Activated naive CD4-positive, alpha-beta T cell treated with anti-CD3 and anti-CD28 coated beads, Interleukin-2, amount 50 U/mL, for 24 hours (primary cell): Measurements from ENCODE around the gene MAST2.

Experiments used
- H3K27ac Mint-ChIP-seq: one replicate; pipeline ENCODE4 v1.8.0; 2021; ENCODE audit warnings: mild to moderate bottlenecking, mixed read lengths
- H3K27me3 Mint-ChIP-seq: one replicate; pipeline ENCODE4 v1.8.0; 2021; ENCODE audit warnings: mixed read lengths
- H3K36me3 Mint-ChIP-seq: one replicate; pipeline ENCODE4 v1.8.0; 2021; ENCODE audit warnings: mixed read lengths
- H3K4me1 Mint-ChIP-seq: one replicate; pipeline ENCODE4 v1.8.0; 2021; ENCODE audit warnings: mixed read lengths
- H3K4me3 Mint-ChIP-seq: one replicate; pipeline ENCODE4 v1.8.0; 2021; ENCODE audit warnings: mild to moderate bottlenecking, mixed read lengths
- H3K9me3 Mint-ChIP-seq: one replicate; pipeline ENCODE4 v1.8.0; 2021; ENCODE audit warnings: mixed read lengths

Gene MAST2

GRCh38 chr1:45803299-45803780 is at the start of gene MAST2:
Gene MAST2 (plus strand): TSS chr1:45803612. CDS start chr1:45803896, 284 bp downstream.
- Mint-ChIP-seq H3K9me3 (no peaks in the 10 kb centered on the region), H3K4me1 (peaks cover 32% of the 10 kb centered on the region), H3K4me3 (peak within 1 kb of the TSS; percentile 95), H3K27me3 (no peaks in the 10 kb centered on the region), H3K27ac (peak within 1 kb of the TSS; percentile 66), H3K36me3 (no peaks in the 10 kb centered on the region)

- Mint-ChIP-seq H3K36me3 (peaks cover 1% of the 10 kb centered on the region), H3K27ac (no peak overlapping the region), H3K27me3 (no peaks in the 10 kb centered on the region), H3K4me3 (no peak overlapping the region), H3K9me3 (no peaks in the 10 kb centered on the region), H3K4me1 (peaks cover 7% of the 10 kb centered on the region)
Observed at GRCh38 chr1:45755697-45756096, 47.7 kb upstream of the MAST2 start.

- H3K9me3 Mint-ChIP-seq = no peaks in the 10 kb centered on the region
- no peak overlapping the region for H3K27ac Mint-ChIP-seq
- H3K27me3 Mint-ChIP-seq = no peaks in the 10 kb centered on the region
- no peaks in the 10 kb centered on the region for H3K36me3 Mint-ChIP-seq
- H3K4me3 Mint-ChIP-seq = no peak overlapping the region
- no peaks in the 10 kb centered on the region for H3K4me1 Mint-ChIP-seq
Observed at GRCh38 chr1:45762291-45762690, 41.1 kb upstream of the MAST2 start.

- Mint-ChIP-seq H3K36me3 (no peaks in the 10 kb centered on the region), H3K27me3 (no peaks in the 10 kb centered on the region), H3K4me1 (no peaks in the 10 kb centered on the region), H3K4me3 (no peak overlapping the region), H3K9me3 (no peaks in the 10 kb centered on the region), H3K27ac (no peak overlapping the region)
Observed at GRCh38 chr1:45765999-45766792, 37.2 kb upstream of the MAST2 start.

GRCh38 chr1:45767035-45767434 is 36.4 kb upstream of the MAST2 start:
- Mint-ChIP-seq H3K27me3 (no peaks in the 10 kb centered on the region), H3K9me3 (no peaks in the 10 kb centered on the region), H3K4me3 (no peak overlapping the region), H3K36me3 (no peaks in the 10 kb centered on the region), H3K4me1 (no peaks in the 10 kb centered on the region), H3K27ac (no peak overlapping the region)

- H3K27ac Mint-ChIP-seq = no peak overlapping the region
Observed at GRCh38 chr1:45769261-45769932, 34.0 kb upstream of the MAST2 start.

GRCh38 chr1:45772971-45773370 is 30.4 kb upstream of the MAST2 start:
- no peak overlapping the region for H3K27ac Mint-ChIP-seq
- no peak overlapping the region for H3K4me3 Mint-ChIP-seq
- no peaks in the 10 kb centered on the region for H3K27me3 Mint-ChIP-seq
- no peaks in the 10 kb centered on the region for H3K36me3 Mint-ChIP-seq
- no peaks in the 10 kb centered on the region for H3K9me3 Mint-ChIP-seq
- H3K4me1 Mint-ChIP-seq = no peaks in the 10 kb centered on the region

More at GRCh38 chr1:45769261-45769932, 34.0 kb upstream of the MAST2 start:
- H3K27me3 Mint-ChIP-seq = no peaks in the 10 kb centered on the region
- no peaks in the 10 kb centered on the region for H3K9me3 Mint-ChIP-seq
- no peaks in the 10 kb centered on the region for H3K4me1 Mint-ChIP-seq
- H3K4me3 Mint-ChIP-seq = no peak overlapping the region
- no peaks in the 10 kb centered on the region for H3K36me3 Mint-ChIP-seq

GRCh38 chr1:45775794-45776193 is 27.6 kb upstream of the MAST2 start:
- no peak overlapping the region for H3K27ac Mint-ChIP-seq
- no peaks in the 10 kb centered on the region for H3K36me3 Mint-ChIP-seq
- H3K9me3 Mint-ChIP-seq = no peaks in the 10 kb centered on the region
- no peak overlapping the region for H3K4me3 Mint-ChIP-seq
- no peaks in the 10 kb centered on the region for H3K27me3 Mint-ChIP-seq
- H3K4me1 Mint-ChIP-seq = no peaks in the 10 kb centered on the region

GRCh38 chr1:45785583-45785982 is 17.8 kb upstream of the MAST2 start:
- Mint-ChIP-seq H3K36me3 (no peaks in the 10 kb centered on the region), H3K27ac (no peak overlapping the region), H3K9me3 (no peaks in the 10 kb centered on the region), H3K4me3 (peak overlapping the region; percentile 76), H3K4me1 (peaks cover 22% of the 10 kb centered on the region), H3K27me3 (no peaks in the 10 kb centered on the region)

- H3K4me1 Mint-ChIP-seq = peaks cover 22% of the 10 kb centered on the region
- H3K27ac Mint-ChIP-seq = no peak overlapping the region
- H3K9me3 Mint-ChIP-seq = no peaks in the 10 kb centered on the region
- no peak overlapping the region for H3K4me3 Mint-ChIP-seq
- no peaks in the 10 kb centered on the region for H3K36me3 Mint-ChIP-seq
- peaks cover 2% of the 10 kb centered on the region for H3K27me3 Mint-ChIP-seq
Observed at GRCh38 chr1:45787905-45788304, 15.5 kb upstream of the MAST2 start.

GRCh38 chr1:45789601-45790000 is 13.8 kb upstream of the MAST2 start:
- Mint-ChIP-seq H3K27ac (no peak overlapping the region), H3K36me3 (no peaks in the 10 kb centered on the region), H3K4me1 (peaks cover 22% of the 10 kb centered on the region), H3K27me3 (peaks cover 3% of the 10 kb centered on the region), H3K9me3 (no peaks in the 10 kb centered on the region), H3K4me3 (no peak overlapping the region)

- H3K27me3 Mint-ChIP-seq = peaks cover 3% of the 10 kb centered on the region
- H3K4me1 Mint-ChIP-seq = no peaks in the 10 kb centered on the region
- no peaks in the 10 kb centered on the region for H3K36me3 Mint-ChIP-seq
- H3K4me3 Mint-ChIP-seq = no peak overlapping the region
- H3K9me3 Mint-ChIP-seq = no peaks in the 10 kb centered on the region
- H3K27ac Mint-ChIP-seq = no peak overlapping the region
Observed at GRCh38 chr1:45792744-45793143, 10.7 kb upstream of the MAST2 start.

- Mint-ChIP-seq H3K27me3 (peaks cover 3% of the 10 kb centered on the region), H3K27ac (no peak overlapping the region), H3K4me3 (no peak overlapping the region), H3K4me1 (no peaks in the 10 kb centered on the region), H3K36me3 (no peaks in the 10 kb centered on the region), H3K9me3 (no peaks in the 10 kb centered on the region)
Observed at GRCh38 chr1:45793942-45794604, 9.3 kb upstream of the MAST2 start.

- no peak overlapping the region for H3K4me3 Mint-ChIP-seq
- no peak overlapping the region for H3K27ac Mint-ChIP-seq
- no peaks in the 10 kb centered on the region for H3K4me1 Mint-ChIP-seq
- peaks cover 3% of the 10 kb centered on the region for H3K27me3 Mint-ChIP-seq
- H3K9me3 Mint-ChIP-seq = no peaks in the 10 kb centered on the region
- H3K36me3 Mint-ChIP-seq = no peaks in the 10 kb centered on the region
Observed at GRCh38 chr1:45796381-45796780, 7.0 kb upstream of the MAST2 start.

GRCh38 chr1:45796946-45797345 is 6.5 kb upstream of the MAST2 start:
- no peaks in the 10 kb centered on the region for H3K9me3 Mint-ChIP-seq
- H3K4me3 Mint-ChIP-seq = no peak overlapping the region
- H3K27ac Mint-ChIP-seq = no peak overlapping the region
- peaks cover 1% of the 10 kb centered on the region for H3K4me1 Mint-ChIP-seq
- no peaks in the 10 kb centered on the region for H3K36me3 Mint-ChIP-seq
- H3K27me3 Mint-ChIP-seq = peaks cover 3% of the 10 kb centered on the region

GRCh38 chr1:45800899-45801298 is 2.5 kb upstream of the MAST2 start:
- no peaks in the 10 kb centered on the region for H3K27me3 Mint-ChIP-seq
- no peaks in the 10 kb centered on the region for H3K36me3 Mint-ChIP-seq
- no peak overlapping the region for H3K27ac Mint-ChIP-seq
- H3K9me3 Mint-ChIP-seq = no peaks in the 10 kb centered on the region
- H3K4me3 Mint-ChIP-seq = no peak overlapping the region
- peaks cover 29% of the 10 kb centered on the region for H3K4me1 Mint-ChIP-seq
